HG03457 (cell line): ENCODE results near the gene NDUFB10.

Experiments used
- ATAC-seq: cut with Tn5 transposase; IDR thresholded peaks from one replicate; pipeline ENCODE4 v1.9.1; 2021; ENCODE audit warnings: moderate number of reproducible peaks; ENCODE audit not compliant: unreplicated experiment

The NDUFB10 gene

DNA sequence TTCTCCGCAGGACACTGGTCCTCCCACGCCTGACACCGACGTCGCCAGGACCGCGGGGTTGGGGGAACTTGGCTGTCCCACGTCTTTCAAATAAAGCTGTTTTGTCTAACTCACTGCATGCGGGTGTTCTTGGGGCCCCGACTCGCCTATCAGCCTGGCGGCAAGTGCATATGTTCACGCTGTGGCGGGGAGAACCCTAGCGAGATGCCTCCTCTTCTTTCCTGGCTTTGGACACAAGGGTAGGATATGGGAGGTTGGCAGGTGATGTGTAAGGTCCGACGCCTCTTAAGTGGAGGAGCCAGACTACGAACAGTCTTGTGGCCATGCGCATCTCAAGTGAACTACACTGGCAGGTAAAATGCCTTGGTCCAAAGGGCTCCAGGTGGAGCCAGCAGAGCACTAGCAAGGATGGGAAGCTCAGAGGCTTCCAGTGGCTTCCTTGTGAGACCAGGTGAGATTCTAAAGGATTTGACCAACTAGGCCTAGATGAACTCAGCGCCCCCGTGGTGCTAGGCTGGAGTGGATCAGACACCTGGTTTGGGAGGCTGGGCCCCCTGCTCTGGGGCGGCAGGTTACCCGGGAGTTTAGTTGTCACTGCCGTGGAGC is 6.2 kb downstream of the NDUFB10 start:
- no peak for ATAC-seq

DNA sequence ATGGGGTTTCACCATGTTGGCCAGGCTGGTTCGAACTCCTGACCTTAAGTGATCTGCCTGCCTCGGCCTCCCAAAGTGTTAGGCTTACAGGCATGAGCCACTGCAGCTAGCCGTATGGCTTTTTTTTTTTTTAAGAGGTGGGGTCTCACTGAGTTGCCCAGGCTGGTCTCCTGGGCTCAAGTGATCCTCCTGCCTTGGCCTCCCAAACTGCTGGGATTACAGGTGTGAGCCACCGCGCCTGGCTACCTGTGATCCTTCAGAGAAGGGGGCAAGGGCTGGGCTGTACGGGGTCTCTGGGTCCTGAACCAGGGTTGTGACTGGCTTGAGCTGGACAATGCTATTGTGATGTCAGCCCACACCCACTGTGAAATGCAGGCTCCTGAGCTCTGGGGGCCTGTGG is 7.1 kb downstream of the NDUFB10 start, which contains the start of gene RNF151:
RNF151 (plus strand) TSS at position 397 of the 400 bp plus-strand sequence. CDS start 26 bp downstream, outside the sequence.
- ATAC-seq = no peak

DNA sequence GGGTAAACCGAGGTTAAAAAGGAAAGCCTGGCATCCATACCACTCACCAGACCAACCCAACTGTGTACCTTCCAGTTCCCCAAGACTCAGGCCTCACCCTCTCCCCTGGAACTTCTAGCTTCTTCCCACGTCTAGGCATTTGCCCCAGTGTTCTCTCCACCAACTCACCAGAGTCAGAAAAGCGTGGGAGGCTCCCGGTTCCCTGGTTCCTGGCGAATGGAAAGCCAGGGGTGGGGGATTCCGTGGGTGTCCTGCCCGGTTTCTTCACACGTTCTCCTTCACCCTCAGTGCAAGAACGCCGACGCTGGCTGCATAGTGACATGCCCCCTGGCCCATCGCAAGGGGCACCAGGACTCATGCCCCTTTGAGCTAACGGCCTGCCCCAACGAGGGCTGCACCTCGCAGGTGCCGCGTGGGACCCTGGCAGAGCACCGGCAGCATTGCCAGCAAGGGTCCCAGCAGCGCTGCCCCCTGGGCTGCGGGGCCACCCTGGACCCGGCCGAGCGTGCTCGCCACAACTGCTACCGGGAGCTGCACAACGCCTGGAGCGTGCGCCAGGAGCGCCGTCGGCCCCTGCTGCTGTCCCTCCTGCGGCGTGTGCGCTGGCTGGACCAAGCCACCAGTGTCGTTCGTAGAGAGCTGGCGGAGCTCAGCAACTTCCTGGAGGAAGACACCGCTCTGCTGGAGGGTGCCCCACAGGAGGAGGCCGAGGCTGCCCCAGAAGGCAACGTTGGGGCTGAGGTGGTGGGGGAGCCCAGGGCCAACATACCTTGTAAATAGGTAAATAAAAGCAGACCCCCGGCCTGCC is 9.0 kb downstream of the NDUFB10 start:
- no peak for ATAC-seq

DNA sequence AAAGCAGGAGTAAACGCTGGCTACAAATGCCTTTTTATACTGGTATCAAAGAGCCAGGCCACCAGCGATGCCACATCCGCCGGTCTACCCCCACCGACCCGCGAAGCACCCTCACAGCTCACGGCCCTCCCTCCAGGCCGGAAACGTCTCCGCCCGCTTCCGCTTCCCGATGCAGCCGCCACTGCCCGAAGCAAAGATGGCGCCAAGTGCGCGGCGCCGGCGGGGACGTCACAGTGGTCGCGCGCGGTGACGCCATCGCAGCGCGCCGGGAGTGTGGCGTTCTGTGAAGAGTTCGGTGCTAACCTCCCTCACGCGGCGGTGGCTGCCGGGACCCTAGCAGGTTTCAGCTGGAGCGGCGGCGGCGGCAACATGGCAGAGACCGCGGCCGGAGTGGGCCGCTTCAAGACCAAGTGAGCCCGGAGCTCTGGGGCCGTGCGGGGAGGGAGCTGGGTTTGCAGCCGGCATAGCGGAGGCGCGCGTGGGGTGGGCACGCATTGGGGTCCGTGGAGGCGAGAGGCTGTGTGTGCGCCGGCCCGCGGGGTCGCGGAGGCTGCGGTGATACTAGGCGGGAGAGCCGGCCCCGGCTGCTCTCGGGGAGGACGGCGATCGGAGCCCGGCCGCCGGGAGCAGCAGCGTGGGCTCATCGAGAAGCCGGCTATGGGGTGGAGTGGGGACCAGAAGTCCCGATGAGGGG is 12.6 kb downstream of the NDUFB10 start, which contains the start of gene TBL3:
TBL3 (plus strand) TSS at position 258 of the 694 bp plus-strand sequence; CDS start at position 370, 112 bp downstream.
- ATAC-seq = peak; percentile 54

DNA sequence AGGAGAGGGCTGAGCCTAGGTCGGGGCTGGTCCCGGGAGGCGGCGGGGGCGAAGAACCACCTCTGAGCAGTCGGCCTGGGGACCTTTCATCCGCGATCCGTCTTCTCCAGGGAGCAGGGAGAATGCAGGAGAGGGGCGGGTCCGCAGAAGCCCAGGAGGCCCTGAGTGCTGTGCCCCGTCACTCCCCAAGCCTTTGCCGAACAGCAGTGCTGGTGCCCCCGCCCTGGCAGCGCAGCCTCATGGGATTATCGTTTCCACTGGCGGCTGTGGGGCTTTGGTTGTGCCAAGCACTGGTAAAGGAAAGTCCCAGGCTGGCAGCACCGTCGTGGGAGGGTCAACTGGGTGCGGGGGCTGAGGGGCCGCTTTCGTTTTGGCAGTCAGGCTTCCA is 13.1 kb downstream of the NDUFB10 start:
- no peak for ATAC-seq

DNA sequence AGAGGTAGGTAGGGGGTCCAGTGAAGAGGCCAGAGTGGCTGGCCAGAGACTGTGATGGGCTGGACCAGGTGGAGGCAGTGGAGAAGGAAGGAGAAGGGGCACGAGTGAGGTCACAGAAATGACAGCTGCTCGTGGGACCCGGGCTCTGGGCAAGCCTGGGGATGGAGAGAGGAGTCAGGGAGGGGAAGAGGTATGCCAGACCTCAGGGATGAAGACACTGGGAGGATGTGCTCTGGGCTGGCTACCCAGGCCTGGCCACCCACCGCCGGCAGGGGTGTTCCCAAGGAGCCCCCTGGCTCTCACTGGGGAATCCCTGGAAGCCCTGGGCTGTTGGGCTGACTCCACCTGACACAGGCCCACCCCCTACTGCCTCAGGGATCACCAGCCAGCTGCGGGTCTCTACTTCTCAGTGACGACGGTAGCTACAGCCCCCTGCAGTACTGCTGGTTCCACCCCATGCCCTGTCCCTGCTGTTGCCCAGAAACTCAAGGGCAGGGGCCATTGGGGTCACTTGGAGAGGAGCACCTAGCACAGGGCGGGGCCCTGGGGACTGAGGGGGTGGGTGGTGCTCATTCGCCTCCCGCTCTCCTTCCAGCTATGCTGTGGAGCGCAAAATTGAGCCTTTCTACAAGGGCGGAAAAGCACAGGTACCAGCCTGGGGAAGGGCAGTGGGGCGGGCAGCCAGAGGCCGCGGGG is 14.3 kb downstream of the NDUFB10 start:
- no peak for ATAC-seq

DNA sequence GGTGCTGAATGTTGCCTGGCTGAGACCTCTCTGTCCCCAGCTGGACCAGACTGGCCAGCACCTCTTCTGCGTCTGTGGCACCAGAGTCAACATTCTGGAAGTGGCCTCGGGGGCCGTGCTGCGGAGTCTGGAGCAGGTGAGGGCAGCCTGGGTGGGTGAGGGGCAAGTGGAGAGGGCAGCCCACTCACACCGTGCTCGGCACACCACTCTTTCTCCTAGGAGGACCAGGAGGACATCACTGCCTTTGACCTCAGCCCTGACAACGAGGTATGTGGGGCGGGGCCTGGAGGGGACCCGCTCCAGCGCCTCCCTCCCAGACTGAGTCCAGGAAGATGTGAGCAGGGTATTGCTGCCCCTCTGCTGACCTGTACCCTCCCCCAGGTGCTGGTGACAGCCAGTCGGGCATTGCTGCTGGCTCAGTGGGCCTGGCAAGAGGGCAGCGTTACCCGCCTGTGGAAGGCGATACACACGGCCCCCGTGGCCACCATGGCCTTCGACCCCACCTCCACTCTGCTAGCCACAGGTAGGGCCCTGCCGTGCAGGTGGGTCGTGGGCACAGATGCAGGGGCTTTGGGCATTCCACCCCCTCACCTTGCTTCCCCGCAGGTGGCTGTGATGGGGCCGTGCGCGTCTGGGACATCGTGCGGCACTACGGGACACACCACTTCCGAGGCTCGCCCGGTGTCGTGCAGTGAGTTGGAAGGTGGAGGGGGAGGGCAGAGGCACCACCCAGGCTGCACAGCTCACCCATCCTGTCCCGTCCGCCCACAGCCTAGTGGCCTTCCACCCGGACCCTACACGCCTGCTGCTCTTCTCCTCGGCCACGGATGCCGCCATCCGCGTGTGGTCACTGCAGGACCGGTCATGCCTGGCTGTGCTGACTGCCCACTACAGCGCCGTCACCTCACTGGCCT is 15.1 kb downstream of the NDUFB10 start:
- ATAC-seq = no peak

DNA sequence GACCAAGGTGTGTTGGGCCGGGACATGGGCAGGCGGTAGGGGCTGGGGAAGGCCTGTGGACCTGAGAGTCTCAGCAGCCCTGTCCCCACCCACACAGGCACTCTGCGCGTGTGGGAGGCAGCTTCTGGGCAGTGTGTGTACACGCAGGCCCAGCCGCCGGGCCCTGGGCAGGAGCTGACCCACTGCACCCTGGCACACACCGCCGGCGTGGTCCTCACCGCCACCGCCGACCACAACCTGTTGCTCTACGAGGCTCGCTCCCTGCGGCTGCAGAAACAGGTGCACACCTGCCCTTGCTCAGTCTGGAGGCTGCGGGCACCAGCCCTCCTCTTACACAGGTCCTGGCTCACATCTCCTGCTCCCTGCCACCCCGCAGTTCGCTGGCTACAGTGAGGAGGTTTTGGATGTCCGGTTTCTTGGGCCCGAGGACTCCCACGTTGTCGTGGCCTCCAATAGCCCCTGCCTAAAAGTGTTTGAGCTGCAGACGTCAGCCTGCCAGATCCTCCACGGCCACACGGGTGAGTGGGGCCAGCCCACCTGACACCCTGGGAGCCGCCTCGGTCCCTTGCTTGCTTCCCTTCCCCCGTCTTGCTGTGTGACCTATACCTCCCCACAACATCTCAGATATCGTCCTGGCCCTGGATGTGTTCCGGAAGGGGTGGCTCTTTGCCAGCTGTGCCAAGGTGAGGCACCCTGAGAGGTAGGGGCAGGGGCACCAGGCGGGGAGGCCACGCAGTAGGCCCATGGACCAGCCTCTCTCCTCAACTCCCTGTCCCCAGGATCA is 16.3 kb downstream of the NDUFB10 start:
- ATAC-seq = no peak

DNA sequence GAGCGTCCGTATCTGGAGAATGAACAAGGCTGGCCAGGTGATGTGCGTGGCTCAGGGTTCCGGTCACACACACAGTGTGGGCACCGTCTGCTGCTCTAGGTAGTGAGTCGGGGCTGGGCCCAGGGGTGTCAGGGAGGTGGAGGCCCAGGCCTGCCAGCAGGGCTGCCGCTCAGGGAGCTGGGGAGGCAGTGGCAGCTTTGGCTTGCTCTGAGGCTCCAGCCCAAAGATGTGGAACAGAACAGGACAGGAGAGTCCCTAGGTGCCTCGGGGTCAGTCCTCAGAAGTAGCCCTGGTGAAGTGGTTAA is 16.8 kb downstream of the NDUFB10 start:
- no peak for ATAC-seq

DNA sequence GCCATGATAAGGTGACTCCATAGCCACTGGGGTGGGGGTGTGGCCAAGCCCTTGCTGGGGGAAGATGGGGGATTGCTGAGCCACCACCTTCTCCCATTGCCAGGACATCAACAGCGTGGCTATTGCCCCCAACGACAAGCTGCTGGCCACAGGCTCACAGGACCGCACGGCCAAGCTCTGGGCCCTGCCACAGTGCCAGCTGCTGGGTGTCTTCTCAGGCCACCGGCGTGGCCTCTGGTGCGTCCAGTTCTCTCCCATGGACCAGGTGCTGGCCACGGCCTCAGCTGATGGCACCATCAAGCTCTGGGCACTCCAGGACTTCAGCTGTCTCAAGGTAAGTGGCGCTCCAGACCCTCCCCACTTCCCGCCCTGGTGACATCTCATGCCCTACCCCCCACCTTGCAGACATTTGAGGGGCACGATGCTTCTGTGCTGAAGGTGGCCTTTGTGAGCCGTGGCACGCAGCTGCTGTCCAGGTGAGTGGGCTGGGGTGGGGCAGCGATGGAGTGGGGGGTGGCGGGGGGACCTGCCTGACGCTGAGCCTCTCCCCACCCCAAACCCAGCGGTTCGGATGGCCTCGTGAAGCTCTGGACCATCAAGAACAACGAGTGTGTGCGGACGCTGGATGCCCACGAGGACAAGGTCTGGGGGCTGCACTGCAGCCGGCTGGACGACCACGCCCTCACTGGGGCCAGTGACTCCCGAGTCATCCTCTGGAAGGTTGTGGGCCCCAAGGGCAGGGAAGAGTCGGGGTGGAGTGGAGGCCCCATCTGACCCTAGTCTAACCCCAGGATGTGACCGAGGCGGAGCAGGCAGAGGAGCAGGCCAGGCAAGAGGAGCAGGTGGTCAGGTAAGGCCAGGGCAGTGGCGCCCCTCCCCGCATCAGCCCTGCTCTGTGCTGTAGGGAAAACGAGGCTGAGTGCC is 17.9 kb downstream of the NDUFB10 start:
- ATAC-seq = no peak

DNA sequence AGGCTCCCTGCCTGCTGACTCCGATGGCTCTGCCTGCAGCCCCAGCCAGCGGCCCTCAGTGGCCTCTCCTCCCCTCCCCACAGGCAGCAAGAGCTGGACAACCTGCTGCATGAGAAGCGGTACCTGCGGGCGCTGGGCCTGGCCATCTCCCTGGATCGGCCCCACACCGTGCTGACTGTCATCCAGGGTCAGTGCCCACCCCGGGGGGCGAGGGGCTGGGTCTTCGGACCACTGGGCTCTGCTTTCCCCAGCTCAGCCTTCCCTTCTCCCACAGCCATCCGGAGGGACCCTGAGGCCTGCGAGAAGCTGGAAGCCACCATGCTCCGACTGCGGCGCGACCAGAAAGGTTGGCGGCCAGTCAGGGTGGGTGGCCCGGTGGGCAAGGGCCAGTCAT is 18.5 kb downstream of the NDUFB10 start:
- no peak for ATAC-seq

DNA sequence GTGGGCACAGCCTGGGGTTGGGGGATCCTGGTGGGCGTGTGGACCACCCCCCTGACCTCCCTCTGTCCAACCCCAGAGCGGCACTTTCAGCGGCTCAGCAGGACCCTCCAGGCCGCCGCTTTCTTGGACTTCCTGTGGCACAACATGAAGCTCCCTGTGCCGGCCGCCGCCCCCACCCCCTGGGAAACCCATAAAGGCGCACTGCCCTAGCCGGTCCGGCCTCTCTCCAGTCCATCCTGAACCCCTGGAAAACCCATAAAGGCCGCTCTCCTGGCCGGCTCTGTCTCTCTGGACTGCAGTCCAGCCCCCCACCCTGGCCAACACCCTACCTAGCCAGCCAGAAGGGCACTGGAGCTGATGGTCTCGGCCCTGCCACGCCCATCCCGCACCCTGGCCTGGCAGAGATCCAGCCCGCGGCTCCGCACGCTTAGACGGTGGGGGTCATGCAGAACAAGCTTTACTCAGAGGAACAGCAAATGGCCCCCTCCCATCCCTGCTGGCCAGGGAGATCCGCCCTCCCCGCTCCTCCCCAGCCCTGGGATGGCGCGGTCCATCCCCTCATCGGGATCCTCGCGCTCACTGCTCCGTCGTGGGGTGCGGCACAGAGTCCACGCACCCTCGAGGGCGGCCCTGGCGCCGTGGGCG is 19.3 kb downstream of the NDUFB10 start:
- ATAC-seq = no peak

DNA sequence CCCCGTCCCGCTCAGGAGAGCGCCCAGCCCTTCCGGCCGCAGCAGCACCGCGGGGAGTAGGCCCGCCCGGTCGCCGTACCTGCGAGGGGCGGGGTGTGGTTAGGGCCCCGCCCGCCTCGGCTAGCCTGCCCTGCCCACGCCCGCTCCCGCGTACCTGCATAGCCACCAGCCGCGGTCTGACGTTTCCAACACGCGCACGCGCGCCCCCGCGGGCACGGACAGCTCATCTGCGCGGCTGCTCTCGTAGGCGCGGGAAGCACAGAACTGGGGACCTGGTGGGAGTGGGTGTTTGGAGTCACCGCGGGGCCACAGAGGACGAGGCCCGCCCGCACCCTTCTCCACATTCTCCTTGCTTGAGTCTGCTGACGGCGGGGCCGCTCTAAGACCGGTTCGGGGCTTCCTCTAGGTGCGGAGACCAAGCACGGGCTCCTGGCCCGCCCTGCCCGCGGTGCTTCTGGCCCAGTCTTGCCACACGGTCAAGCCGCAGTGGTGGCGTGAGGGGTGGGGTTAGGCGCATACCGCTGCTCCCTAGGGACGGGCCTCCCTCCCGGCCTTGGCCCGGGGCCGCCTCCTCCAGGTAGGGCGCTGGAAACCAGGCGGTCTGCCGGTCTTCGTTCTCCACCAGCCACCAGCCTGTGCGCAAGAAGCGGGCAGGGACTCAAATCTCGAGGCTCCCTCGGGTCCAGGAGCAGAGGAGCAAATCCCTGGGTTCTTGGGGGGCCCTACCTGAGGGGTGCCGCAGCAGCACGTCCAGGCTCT is 20.1 kb downstream of the NDUFB10 start:
- ATAC-seq = no peak

DNA sequence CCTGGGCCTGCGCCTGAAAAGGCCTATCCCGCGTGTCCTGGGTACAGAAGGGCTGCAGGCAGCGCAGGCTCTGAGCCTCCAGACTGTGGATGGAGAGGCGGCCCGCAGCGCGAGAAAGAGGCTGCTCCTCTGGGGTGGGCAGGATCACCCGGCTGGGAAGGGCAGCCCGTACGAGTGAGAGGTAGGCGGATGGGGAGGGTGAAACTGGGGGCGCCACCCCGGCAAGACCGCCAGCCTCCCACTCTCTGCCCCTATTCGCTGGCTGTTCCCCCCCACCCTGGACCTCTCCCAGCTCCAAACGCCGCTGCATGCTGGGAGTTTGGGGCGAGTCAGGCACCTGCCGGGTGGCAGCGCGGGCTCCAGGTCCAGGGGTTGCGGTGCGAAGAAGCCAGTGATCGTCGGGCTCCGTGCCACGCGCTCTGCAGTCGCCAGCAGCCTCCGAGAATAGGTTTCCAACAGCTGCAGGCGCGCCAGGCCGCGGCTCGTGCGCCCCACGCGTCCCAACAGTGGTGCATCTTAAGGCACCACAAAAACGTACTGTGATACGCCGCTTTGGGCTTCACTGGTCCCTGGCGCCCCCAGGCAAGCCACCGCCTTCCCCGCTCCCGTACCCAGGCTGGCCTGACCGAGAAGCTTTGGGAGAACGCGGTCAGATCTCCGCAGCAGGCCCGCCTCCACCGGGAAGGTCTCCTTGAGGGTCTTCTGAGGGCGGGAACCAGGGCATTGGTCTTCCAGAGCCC is 20.9 kb downstream of the NDUFB10 start:
- ATAC-seq = no peak

DNA sequence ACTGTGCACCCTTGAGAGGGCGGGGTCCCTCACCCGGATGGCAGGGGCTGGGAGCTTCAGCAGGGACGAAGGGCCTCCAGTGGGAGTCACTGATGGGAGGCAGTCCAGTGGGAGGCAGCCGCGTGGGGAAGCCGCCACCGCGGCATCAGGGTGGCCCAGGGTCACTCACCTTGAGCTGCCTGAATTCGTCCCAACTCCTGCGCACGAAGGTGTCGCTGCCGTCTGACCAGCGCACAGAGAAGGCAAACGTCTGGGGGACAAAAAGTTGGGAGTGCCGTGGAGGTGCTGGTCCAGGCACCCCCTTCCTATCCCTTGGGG is 21.4 kb downstream of the NDUFB10 start:
- no peak for ATAC-seq

DNA sequence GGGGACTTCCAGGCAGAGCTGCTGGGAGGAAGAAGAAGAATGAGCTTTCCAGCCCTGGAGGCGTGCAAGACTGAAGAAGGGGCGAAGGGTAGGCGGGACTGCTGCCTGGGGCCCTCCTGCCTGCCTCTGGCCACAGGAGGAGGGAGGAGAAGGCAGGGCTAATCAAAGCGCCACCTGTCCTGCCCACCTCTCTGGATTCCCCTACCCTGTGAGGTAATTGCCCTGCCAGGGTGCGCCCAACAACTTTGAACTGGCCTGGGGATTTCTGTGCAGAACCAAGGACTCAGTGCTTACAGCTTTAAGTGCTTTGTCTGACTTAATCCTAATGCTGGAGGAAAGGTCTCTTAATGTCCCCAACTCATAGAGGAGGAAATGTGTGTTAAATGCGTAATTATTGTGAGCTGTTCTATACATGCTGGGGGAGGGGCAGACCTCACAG is 22.1 kb downstream of the NDUFB10 start, which contains the start of gene NOXO1:
NOXO1 (minus strand) TSS at position 72 of the 439 bp plus-strand sequence. CDS start 290 bp downstream, outside the sequence.
- ATAC-seq = no peak
